ENCODE measurements around the gene SESN3.

The SESN3 gene

DNA sequence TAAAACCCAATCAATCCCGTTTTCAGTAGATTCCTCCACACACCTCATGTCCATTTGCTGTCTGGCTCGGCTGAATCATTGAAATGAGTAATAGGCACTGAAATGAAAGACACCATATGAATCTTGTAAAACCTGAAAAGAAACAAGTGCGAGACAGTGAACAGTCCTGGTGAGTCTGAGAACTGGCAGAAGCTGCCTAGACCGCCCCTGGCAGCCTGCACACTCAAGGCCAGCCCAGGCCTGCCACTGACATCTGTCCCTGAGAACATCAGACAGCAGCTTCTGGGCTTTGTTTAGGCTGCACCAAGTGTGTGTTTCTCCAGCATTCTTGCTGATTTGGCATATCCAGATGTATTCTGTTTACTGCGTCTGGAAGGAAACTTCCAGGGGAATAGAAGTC, 96.5 kb downstream of the SESN3 start:
- TF ChIP-seq, protein P1, sequence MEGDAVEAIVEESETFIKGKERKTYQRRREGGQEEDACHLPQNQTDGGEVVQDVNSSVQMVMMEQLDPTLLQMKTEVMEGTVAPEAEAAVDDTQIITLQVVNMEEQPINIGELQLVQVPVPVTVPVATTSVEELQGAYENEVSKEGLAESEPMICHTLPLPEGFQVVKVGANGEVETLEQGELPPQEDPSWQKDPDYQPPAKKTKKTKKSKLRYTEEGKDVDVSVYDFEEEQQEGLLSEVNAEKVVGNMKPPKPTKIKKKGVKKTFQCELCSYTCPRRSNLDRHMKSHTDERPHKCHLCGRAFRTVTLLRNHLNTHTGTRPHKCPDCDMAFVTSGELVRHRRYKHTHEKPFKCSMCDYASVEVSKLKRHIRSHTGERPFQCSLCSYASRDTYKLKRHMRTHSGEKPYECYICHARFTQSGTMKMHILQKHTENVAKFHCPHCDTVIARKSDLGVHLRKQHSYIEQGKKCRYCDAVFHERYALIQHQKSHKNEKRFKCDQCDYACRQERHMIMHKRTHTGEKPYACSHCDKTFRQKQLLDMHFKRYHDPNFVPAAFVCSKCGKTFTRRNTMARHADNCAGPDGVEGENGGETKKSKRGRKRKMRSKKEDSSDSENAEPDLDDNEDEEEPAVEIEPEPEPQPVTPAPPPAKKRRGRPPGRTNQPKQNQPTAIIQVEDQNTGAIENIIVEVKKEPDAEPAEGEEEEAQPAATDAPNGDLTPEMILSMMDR (IDR thresholded peaks at IDR 0.05; ENCODE audit: extremely low read depth, missing control alignments) = no peak
- no peak for DNase-seq (ENCODE audit: low spot score)

DNA sequence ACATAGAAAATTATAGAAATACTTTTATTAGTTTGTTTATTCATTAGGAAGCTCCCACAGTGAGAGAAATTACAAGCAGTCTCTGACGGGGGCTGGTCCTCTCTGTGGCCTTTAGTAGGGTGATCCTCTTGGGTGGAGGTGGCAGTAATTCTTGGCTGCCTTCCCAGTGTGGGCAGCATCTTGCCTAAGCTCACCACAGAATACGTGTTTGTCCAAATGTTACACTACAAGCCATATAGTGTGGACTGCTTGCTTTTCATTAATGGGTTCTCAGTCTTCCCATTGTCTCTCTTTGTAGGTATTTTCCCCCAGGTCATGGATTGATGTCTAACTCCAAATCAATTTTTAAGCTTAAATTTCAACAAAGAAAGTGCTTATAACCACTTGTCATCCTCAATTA, 98.0 kb downstream of the SESN3 start:
- no peak for DNase-seq (ENCODE audit: low spot score)
- TF ChIP-seq, protein P1 (IDR thresholded peaks at IDR 0.05; ENCODE audit: extremely low read depth, missing control alignments) = no peak

GRCh38 chr11:95128602-95129001, 102.4 kb downstream of the SESN3 start:
- DNase-seq (ENCODE audit: low spot score) = no peak
- TF ChIP-seq, protein P1 (IDR thresholded peaks at IDR 0.05; ENCODE audit: extremely low read depth, missing control alignments) = no peak

DNA sequence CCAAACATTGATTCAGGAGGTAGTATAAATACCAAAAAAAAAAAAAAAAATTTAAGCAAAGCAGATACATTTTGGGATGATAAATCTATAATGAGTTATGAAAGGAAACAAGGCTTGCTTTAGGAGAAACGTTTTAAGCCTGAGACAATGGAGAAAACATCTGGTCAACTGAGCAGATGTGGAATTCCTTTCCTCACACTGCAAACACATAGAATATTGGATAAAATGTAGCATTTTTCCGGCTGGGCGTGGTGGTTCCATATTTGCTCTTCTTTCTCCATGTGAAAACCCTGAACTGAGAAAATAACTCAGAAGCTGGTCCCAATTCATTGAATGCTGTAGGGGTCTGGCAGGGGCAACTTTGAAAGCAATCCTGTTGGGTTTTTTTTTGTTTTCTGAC, 107.4 kb downstream of the SESN3 start:
- TF ChIP-seq, protein P1 (IDR thresholded peaks at IDR 0.05; ENCODE audit: extremely low read depth, missing control alignments) = no peak
- no peak for DNase-seq (ENCODE audit: low spot score)

- TF ChIP-seq, protein P1 (IDR thresholded peaks at IDR 0.05; ENCODE audit: extremely low read depth, missing control alignments) = no peak
- DNase-seq (ENCODE audit: low spot score) = no peak
Measured at GRCh38 chr11:95121698-95122097, 109.3 kb downstream of the SESN3 start.

DNA sequence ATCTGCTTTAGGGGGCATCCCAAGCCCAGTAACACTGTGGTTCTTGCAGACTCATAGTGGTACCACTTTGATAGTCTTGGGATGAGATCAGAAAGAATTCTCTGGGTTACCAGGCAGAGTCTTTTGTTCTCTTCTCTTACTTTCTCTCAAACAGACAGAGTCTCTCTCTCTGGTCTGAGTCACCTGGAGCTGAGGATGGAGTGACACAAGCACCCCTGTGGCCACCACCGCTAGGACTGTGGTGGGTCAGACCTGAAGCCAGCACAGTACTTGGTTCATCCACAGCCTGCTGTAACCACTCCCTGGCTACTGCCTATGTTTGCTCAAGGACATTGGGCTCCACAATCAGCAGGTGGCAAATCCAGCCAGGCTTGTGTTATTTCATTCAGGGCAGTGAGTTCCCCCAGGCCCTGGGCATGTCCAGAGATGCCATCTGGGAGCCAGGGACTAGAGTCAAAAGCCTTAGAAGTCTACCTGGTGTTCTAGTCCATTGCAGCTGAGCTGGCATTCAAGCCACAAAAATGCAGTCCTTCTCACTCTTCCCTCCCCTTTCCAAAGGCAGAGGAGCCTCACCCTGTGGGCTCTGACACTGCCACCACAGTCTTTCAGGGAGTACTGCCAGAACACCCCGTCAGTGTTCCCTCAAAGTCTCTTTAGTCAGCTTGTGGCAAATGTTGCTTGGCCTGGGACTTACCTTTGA, 111.5 kb downstream of the SESN3 start:
- TF ChIP-seq, protein P1 (IDR thresholded peaks at IDR 0.05; ENCODE audit: extremely low read depth, missing control alignments) = no peak
- DNase-seq (ENCODE audit: low spot score) = no peak

DNA sequence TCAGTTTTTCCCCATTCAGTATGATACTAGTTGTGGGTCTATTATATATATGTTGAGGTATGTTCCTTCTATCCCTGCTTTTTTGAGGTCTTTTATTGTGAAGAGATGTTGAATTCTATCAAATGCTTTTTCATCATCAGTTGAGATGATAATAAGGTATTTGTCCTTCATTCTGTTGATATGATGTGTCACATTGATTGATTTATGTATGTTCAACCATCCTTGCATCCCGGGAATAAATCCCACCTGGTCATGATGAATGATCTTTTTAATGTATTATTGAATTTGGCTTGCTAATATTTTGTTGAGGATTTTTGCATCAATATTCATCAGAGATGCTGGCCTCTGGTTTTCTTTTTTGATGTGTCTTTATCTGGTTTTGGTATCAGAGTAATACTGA, 115.4 kb downstream of the SESN3 start:
- no peak for DNase-seq (ENCODE audit: low spot score)
- TF ChIP-seq, protein P1 (IDR thresholded peaks at IDR 0.05; ENCODE audit: extremely low read depth, missing control alignments) = no peak
